Activated CD4-positive, alpha-beta T cell treated with anti-CD3 and anti-CD28 coated beads, Interleukin-2, amount 50 U/mL, for 4 hours (primary cell): ENCODE data around the gene TSEN15.
A peak's percentile ranks its signal among the peaks of the same experiment; 100 is the strongest.

ENCODE experiments used
- DNase-seq, 2 experiments: peaks; one replicate each; pipeline ENCODE4 v3.0.0-alpha.2; 2020

Gene TSEN15

GRCh38 chr1:184051485-184052193 lies at the start of gene TSEN15:
Gene TSEN15 (plus strand): TSS chr1:184051730. CDS start chr1:184051756, 26 bp downstream.
- DNase-seq: peak; percentile 72 to 76

- DNase-seq: no peak
Measured at GRCh38 chr1:184002071-184002470, 49.5 kb upstream of the TSEN15 start.

GRCh38 chr1:184004935-184005334 lies 46.6 kb upstream of the TSEN15 start:
- no peak for DNase-seq

- no peak for DNase-seq
Measured at GRCh38 chr1:184005506-184005905, 46.0 kb upstream of the TSEN15 start.

- no peak for DNase-seq
Measured at GRCh38 chr1:184010788-184011187, 40.7 kb upstream of the TSEN15 start.

GRCh38 chr1:184012187-184012586 lies 39.3 kb upstream of the TSEN15 start:
- no peak for DNase-seq

- no peak for DNase-seq
Measured at GRCh38 chr1:184014271-184014670, 37.3 kb upstream of the TSEN15 start.

- no peak for DNase-seq
Measured at GRCh38 chr1:184016169-184016568, 35.4 kb upstream of the TSEN15 start.

- DNase-seq: no peak
Measured at GRCh38 chr1:184017306-184017705, 34.2 kb upstream of the TSEN15 start.

- DNase-seq: no peak
Measured at GRCh38 chr1:184018622-184019021, 32.9 kb upstream of the TSEN15 start.

- DNase-seq: no peak
Measured at GRCh38 chr1:184019069-184019468, 32.5 kb upstream of the TSEN15 start.

GRCh38 chr1:184019506-184019905 lies 32.0 kb upstream of the TSEN15 start:
- no peak for DNase-seq

GRCh38 chr1:184020328-184020727 lies 31.2 kb upstream of the TSEN15 start:
- DNase-seq: no peak

- DNase-seq: no peak
Measured at GRCh38 chr1:184020855-184021254, 30.7 kb upstream of the TSEN15 start.

- DNase-seq: no peak
Measured at GRCh38 chr1:184021728-184022127, 29.8 kb upstream of the TSEN15 start.

- no peak for DNase-seq
Measured at GRCh38 chr1:184022668-184023067, 28.9 kb upstream of the TSEN15 start.

GRCh38 chr1:184023171-184023570 lies 28.4 kb upstream of the TSEN15 start:
- DNase-seq: no peak

- DNase-seq: no peak
Measured at GRCh38 chr1:184025242-184025675, 26.3 kb upstream of the TSEN15 start.

- DNase-seq: no peak
Measured at GRCh38 chr1:184027826-184028695, 23.5 kb upstream of the TSEN15 start.

GRCh38 chr1:184028854-184029623 lies 22.5 kb upstream of the TSEN15 start:
- no peak for DNase-seq

- DNase-seq: no peak
Measured at GRCh38 chr1:184030433-184031091, 21.0 kb upstream of the TSEN15 start.

- DNase-seq: no peak
Measured at GRCh38 chr1:184031092-184031408, 20.5 kb upstream of the TSEN15 start.
